Testis (tissue), 2 donors: ENCODE results near the gene CDKL5.

Experiments used
- POLR2A ChIP-seq: fragments of 450-650 bp; IDR thresholded peaks from one replicate; pipeline ENCODE4 v1.6.1; 2017; ENCODE audit warnings: antibody characterized with exemption, mild to moderate bottlenecking, moderate library complexity
- TF ChIP-seq, protein P1 (sequence below), 3 experiments: fragments of 450-650 bp in 2 of 3; fragments of 200-600 bp in 1 of 3; sonication (generic) in 1 of 3; IDR thresholded peaks; one replicate each; pipeline ENCODE4 v1.5.1; 2016 to 2019; ENCODE audit warnings: antibody characterized with exemption in 3 of 3, mild to moderate bottlenecking in 2 of 3, moderate library complexity in 1 of 3

DNA sequence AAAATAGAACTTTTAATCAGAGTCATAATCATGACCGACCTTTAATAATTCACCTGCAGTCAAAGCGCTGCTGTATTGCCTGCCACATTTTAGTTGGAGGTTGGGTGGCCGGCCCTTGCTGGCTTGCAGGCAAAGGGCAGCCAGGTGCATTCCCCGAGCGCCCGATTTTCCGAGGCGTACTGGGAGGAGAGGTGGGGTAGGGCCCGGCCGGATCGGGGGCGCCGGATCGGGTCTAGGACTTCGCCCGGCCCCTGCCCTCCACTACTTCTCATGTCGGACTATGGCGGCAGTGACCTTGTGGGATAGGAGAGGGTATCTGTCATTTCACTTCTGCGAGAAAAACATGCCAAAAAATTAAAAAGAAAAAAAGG, 249.0 kb downstream of the CDKL5 start:
- TF ChIP-seq, protein P1, sequence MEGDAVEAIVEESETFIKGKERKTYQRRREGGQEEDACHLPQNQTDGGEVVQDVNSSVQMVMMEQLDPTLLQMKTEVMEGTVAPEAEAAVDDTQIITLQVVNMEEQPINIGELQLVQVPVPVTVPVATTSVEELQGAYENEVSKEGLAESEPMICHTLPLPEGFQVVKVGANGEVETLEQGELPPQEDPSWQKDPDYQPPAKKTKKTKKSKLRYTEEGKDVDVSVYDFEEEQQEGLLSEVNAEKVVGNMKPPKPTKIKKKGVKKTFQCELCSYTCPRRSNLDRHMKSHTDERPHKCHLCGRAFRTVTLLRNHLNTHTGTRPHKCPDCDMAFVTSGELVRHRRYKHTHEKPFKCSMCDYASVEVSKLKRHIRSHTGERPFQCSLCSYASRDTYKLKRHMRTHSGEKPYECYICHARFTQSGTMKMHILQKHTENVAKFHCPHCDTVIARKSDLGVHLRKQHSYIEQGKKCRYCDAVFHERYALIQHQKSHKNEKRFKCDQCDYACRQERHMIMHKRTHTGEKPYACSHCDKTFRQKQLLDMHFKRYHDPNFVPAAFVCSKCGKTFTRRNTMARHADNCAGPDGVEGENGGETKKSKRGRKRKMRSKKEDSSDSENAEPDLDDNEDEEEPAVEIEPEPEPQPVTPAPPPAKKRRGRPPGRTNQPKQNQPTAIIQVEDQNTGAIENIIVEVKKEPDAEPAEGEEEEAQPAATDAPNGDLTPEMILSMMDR (IDR thresholded peaks at IDR 0.05): no peak
- no peak for TF ChIP-seq POLR2A
